SK-N-MC (cell line): ENCODE data around the gene HMX2.

Source experiments
- EZH2 ChIP-seq: fragments of 200-600 bp; sonication (generic); IDR thresholded peaks from one replicate; pipeline ENCODE4 v1.6.1; 2017; ENCODE audit warnings: antibody characterized with exemption
- POLR2AphosphoS5 ChIP-seq: IDR thresholded peaks from 2 replicates; pipeline ENCODE4 v1.6.1; 2012; ENCODE audit warnings: mild to moderate bottlenecking, low read depth, low read length, borderline replicate concordance

- TF ChIP-seq POLR2AphosphoS5 (no peak), EZH2 (no peak)
These were observed at the start of gene HMX2 for GRCh38 chr10:123147635-123148413.
